HepG2 (cell line): ENCODE measurements around the gene ACBD7. TPM values are rescaled to one million over a fixed set of nuclear protein-coding genes. Genes with fewer than 3 reads are reported as not detected.

Experiments used
- FLYWCH1 ChIP-seq: sonication (generic); formaldehyde crosslinking; IDR thresholded peaks from 2 replicates; pipeline ENCODE4 v1.8.1; 2023; ENCODE audit warnings: mild to moderate bottlenecking, missing genetic modification reagents
- HOXA3 ChIP-seq: sonication (generic); formaldehyde crosslinking; IDR thresholded peaks from 2 replicates; pipeline ENCODE4 v1.5.0; 2020; ENCODE audit warnings: missing genetic modification reagents
- KAT2B ChIP-seq: fragments of 150-350 bp; IDR thresholded peaks from 2 replicates; pipeline ENCODE4 v1.6.1; 2014; ENCODE audit warnings: low read depth, low read length, borderline replicate concordance
- KIAA2018 ChIP-seq: sonication (generic); formaldehyde crosslinking; IDR thresholded peaks from 2 replicates; pipeline ENCODE4 v1.5.0; 2020; ENCODE audit warnings: mild to moderate bottlenecking, missing genetic modification reagents, borderline replicate concordance
- KLF11 ChIP-seq: IDR thresholded peaks from 2 replicates; pipeline ENCODE4 v1.6.1; 2016; ENCODE audit warnings: missing compliant biosample characterization
- PLSCR1 ChIP-seq: sonication (generic); formaldehyde crosslinking; IDR thresholded peaks from 2 replicates; pipeline ENCODE4 v1.5.0; 2020; ENCODE audit warnings: missing genetic modification reagents, mild to moderate bottlenecking, borderline replicate concordance
- POLR2AphosphoS5 ChIP-seq: IDR thresholded peaks from 2 replicates; pipeline ENCODE4 v1.6.1; 2012; ENCODE audit warnings: low read depth, low read length
- RBAK ChIP-seq: sonication (generic); formaldehyde crosslinking; IDR thresholded peaks from 2 replicates; pipeline ENCODE4 v1.5.1; 2020; ENCODE audit warnings: mild to moderate bottlenecking, missing genetic modification reagents
- SIN3B ChIP-seq: fragments of 150-350 bp; IDR thresholded peaks from 2 replicates; pipeline ENCODE4 v1.6.1; 2014; ENCODE audit warnings: low read length
- ZBTB14 ChIP-seq: sonication (generic); formaldehyde crosslinking; IDR thresholded peaks from 2 replicates; pipeline ENCODE4 v1.4.0; 2020; ENCODE audit warnings: missing genetic modification reagents
- polyA plus RNA-seq, 8 experiments: library from polyadenylated mRNA; depleted of rRNA in 3 of 8; stranded (reverse) in 7 of 8; unstranded in 1 of 8; fragments of >200 nt; fragmentation: Illumina TruSeq in 4 of 8; extraction: Trizol in 4 of 8; gene quantifications; 2 replicates each; pipeline versions ENCODE4 v1.2.1 to v1.2.3, GENCODE V29; 2011 to 2016; ENCODE audit warnings: low read depth in 4 of 8, missing spikeins in 1 of 8, mixed read lengths in 1 of 8; ENCODE audit not compliant: insufficient read depth in 1 of 8
- total RNA-seq, 5 experiments: library from RNA; depleted of rRNA; stranded (reverse); fragments of >200 nt; fragmentation: Illumina TruSeq; extraction: Trizol; gene quantifications; 2 replicates each; pipeline ENCODE4 v1.2.3, GENCODE V29; 2016; ENCODE audit warnings: low read depth in 1 of 5
- TF ChIP-seq, protein P1 (sequence below): sonication (generic); formaldehyde crosslinking; IDR thresholded peaks from 2 replicates; pipeline ENCODE4 v1.4.0; 2020; ENCODE audit warnings: mild to moderate bottlenecking, missing genetic modification reagents, borderline replicate concordance
- TF ChIP-seq, protein P2 (sequence below): sonication (generic); formaldehyde crosslinking; IDR thresholded peaks from 2 replicates; pipeline ENCODE4 v1.8.0; 2022; ENCODE audit warnings: mild to moderate bottlenecking, missing genetic modification reagents, moderate library complexity
- TF ChIP-seq, protein P3 (sequence below): sonication (generic); formaldehyde crosslinking; IDR thresholded peaks from 2 replicates; pipeline ENCODE4 v1.4.0; 2020; ENCODE audit warnings: mild to moderate bottlenecking, missing genetic modification reagents

Gene ACBD7
- total and polyA plus RNA-seq, 2 of the 13 experiments (the other 11 are each of a cell fraction or from before 2014, with no cell fraction given) = 1.4 to 2.6 TPM

DNA sequence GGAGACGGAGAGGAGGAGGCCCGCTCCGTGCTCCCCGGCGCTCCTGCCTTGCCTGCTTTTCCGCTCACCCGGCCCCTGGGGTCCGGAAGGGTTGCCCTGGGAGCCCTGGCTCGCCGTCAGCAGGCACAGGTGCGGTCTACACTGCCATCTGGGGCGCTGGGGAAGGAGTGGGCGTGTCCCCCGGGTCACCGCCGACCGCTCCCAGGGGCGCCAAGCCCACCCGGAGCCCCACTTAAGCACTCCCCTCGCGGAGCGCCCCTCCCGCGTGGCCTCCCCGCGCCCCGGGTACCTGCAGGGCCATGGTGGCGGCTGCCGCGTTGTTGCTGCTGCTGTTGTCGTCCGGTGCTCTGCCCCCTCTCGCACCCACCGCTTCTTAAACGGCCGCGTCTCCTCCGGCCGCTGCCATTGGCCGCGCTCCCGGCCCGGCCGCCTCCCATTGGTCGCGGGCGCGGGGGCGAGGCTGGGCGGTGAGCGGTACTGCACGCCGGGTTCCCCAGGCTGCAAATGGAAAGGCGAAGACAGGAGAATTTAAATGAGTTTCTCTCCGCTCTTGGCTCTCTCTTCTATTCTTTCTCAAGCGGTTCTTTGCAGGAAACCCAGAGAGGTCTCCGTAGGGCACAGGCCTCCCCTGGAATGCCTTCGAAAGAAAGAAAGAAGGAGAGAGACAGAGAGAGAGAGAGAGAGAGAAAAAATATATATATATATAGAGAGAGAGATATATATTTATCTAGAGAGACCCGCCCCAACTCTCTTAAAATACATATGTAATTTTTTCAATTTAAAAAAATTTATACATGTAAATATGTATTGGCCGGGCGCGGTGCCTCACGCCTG is at the start of gene ACBD7 (continued):
- TF ChIP-seq, protein P1, sequence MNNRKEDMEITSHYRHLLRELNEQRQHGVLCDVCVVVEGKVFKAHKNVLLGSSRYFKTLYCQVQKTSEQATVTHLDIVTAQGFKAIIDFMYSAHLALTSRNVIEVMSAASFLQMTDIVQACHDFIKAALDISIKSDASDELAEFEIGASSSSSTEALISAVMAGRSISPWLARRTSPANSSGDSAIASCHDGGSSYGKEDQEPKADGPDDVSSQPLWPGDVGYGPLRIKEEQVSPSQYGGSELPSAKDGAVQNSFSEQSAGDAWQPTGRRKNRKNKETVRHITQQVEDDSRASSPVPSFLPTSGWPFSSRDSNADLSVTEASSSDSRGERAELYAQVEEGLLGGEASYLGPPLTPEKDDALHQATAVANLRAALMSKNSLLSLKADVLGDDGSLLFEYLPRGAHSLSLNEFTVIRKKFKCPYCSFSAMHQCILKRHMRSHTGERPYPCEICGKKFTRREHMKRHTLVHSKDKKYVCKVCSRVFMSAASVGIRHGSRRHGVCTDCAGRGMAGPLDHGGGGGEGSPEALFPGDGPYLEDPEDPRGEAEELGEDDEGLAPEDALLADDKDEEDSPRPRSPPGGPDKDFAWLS = no peak
- no peak for TF ChIP-seq ZBTB14
- TF ChIP-seq SIN3B = peak; percentile 51; the same call in 1 of the 2 replicates
- no peak for TF ChIP-seq FLYWCH1
- no peak for TF ChIP-seq KLF11 (CRISPR knock-in tag)
- TF ChIP-seq KIAA2018 = no peak
- TF ChIP-seq, protein P2, sequence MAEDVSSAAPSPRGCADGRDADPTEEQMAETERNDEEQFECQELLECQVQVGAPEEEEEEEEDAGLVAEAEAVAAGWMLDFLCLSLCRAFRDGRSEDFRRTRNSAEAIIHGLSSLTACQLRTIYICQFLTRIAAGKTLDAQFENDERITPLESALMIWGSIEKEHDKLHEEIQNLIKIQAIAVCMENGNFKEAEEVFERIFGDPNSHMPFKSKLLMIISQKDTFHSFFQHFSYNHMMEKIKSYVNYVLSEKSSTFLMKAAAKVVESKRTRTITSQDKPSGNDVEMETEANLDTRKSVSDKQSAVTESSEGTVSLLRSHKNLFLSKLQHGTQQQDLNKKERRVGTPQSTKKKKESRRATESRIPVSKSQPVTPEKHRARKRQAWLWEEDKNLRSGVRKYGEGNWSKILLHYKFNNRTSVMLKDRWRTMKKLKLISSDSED (CRISPR knock-in tag) = no peak
- TF ChIP-seq POLR2AphosphoS5 = no peak
- no peak for TF ChIP-seq KAT2B
- peak; percentile 58; the same call in 1 of the 2 replicates for TF ChIP-seq HOXA3
- TF ChIP-seq PLSCR1 (CRISPR knock-in tag) = no peak
- TF ChIP-seq, protein P3, sequence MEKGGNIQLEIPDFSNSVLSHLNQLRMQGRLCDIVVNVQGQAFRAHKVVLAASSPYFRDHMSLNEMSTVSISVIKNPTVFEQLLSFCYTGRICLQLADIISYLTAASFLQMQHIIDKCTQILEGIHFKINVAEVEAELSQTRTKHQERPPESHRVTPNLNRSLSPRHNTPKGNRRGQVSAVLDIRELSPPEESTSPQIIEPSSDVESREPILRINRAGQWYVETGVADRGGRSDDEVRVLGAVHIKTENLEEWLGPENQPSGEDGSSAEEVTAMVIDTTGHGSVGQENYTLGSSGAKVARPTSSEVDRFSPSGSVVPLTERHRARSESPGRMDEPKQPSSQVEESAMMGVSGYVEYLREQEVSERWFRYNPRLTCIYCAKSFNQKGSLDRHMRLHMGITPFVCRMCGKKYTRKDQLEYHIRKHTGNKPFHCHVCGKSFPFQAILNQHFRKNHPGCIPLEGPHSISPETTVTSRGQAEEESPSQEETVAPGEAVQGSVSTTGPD (CRISPR knock-in tag) = no peak
- TF ChIP-seq RBAK (CRISPR knock-in tag) = no peak
